Measurements from ENCODE around the gene FHL5. TPM values are rescaled to one million over a fixed set of nuclear protein-coding genes. Genes with fewer than 3 reads are reported as not detected.
A peak's percentile ranks its signal among the peaks of the same experiment; 100 is the strongest.

Gene FHL5
- total and polyA plus RNA-seq, 2 experiments from 2014 or later: not detected

- peak within 1 kb of the TSS; percentile 83 for H2AFZ ChIP-seq
- TF ChIP-seq EZH2 (IDR thresholded peaks at IDR 0.05; ENCODE audit: borderline replicate concordance): no peak
- no peak for TF ChIP-seq CTCF (IDR thresholded peaks at IDR 0.05; ENCODE audit: poor library complexity)
- TF ChIP-seq EZH2phosphoT487 (IDR thresholded peaks at IDR 0.05; ENCODE audit: low read depth, severe bottlenecking, unreplicated experiment): no peak
These were observed 41.1 kb upstream of the FHL5 start, which contains the start of gene UFL1 for GRCh38 chr6:96521644-96522464. Gene UFL1, plus strand, starts transcription at chr6:96521806. Its CDS starts 68 bp downstream, at chr6:96521874.

GRCh38 chr6:96522465-96523009 lies 40.4 kb upstream of the FHL5 start:
- no peaks in the 10 kb centered on the region for H3K36me3 ChIP-seq (replicated peaks; ENCODE audit: insufficient read depth, low read depth)
- H4K20me1 ChIP-seq (ENCODE audit: insufficient read depth, poor library complexity, severe bottlenecking): no peaks in the 10 kb centered on the region
- H2AFZ ChIP-seq: peak overlapping the region; percentile 83
- peaks cover 22% of the 10 kb centered on the region for H3K4me1 ChIP-seq (ENCODE audit: insufficient read depth)
- 7% methylated on average over 5 of the region's 5 CpGs for WGBS (ENCODE audit: low lambda C conversion rate, missing lambda C conversion rate)
- H3K79me2 ChIP-seq: peaks cover 43% of the 10 kb centered on the region
- H3K9me2 ChIP-seq (replicated peaks; ENCODE audit: insufficient read depth): no peaks in the 10 kb centered on the region
- peak overlapping the region; percentile 99 for H3K27ac ChIP-seq
- H3K4me3 ChIP-seq: peak overlapping the region; percentile 62
- peak overlapping the region; percentile 91 for H3K4me2 ChIP-seq
- H3K9me3 ChIP-seq (ENCODE audit: low read depth): no peaks in the 10 kb centered on the region
- DNase-seq (ENCODE audit: low spot score): peak; percentile 5
- TF ChIP-seq EZH2 (IDR thresholded peaks at IDR 0.05; ENCODE audit: borderline replicate concordance): no peak
- TF ChIP-seq EZH2phosphoT487 (IDR thresholded peaks at IDR 0.05; ENCODE audit: low read depth, severe bottlenecking, unreplicated experiment): no peak
- no peak for TF ChIP-seq CTCF (IDR thresholded peaks at IDR 0.05; ENCODE audit: poor library complexity)
- no peaks in the 10 kb centered on the region for H3K27me3 ChIP-seq

More at GRCh38 chr6:96521644-96522464, 41.1 kb upstream of the FHL5 start, which contains the start of gene UFL1:
- H3K36me3 ChIP-seq (replicated peaks; ENCODE audit: insufficient read depth, low read depth): no peaks in the 10 kb centered on the region
- H3K27me3 ChIP-seq: no peaks in the 10 kb centered on the region
- H3K4me3 ChIP-seq: peak within 1 kb of the TSS; percentile 62
- H3K4me1 ChIP-seq (ENCODE audit: insufficient read depth): peaks cover 22% of the 10 kb centered on the region
- H3K9me2 ChIP-seq (replicated peaks; ENCODE audit: insufficient read depth): no peaks in the 10 kb centered on the region
- peak within 1 kb of the TSS; percentile 99 for H3K27ac ChIP-seq
- H3K9me3 ChIP-seq (ENCODE audit: low read depth): no peaks in the 10 kb centered on the region
- 2% methylated on average over 50 of the region's 63 CpGs for WGBS (ENCODE audit: low lambda C conversion rate, missing lambda C conversion rate)
- no peaks in the 10 kb centered on the region for H4K20me1 ChIP-seq (ENCODE audit: insufficient read depth, poor library complexity, severe bottlenecking)
- H3K4me2 ChIP-seq: peak within 1 kb of the TSS; percentile 91
- peaks cover 43% of the 10 kb centered on the region for H3K79me2 ChIP-seq
- DNase-seq (ENCODE audit: low spot score): peak; percentile 98

- Histone ChIP-seq H3K27ac (no peak overlapping the region), H4K20me1 (ENCODE audit: insufficient read depth, poor library complexity, severe bottlenecking) (no peaks in the 10 kb centered on the region), H3K27me3 (no peaks in the 10 kb centered on the region), H3K9me3 (ENCODE audit: low read depth) (no peaks in the 10 kb centered on the region), H3K9me2 (replicated peaks; ENCODE audit: insufficient read depth) (no peaks in the 10 kb centered on the region), H2AFZ (no peak overlapping the region), H3K36me3 (replicated peaks; ENCODE audit: insufficient read depth, low read depth) (peaks cover 5% of the 10 kb centered on the region), H3K79me2 (peaks cover 14% of the 10 kb centered on the region), H3K4me2 (no peak overlapping the region), H3K4me3 (no peak overlapping the region), H3K4me1 (ENCODE audit: insufficient read depth) (peaks cover 10% of the 10 kb centered on the region)
- no peak for DNase-seq (ENCODE audit: low spot score)
- WGBS (ENCODE audit: low lambda C conversion rate, missing lambda C conversion rate): 97% methylated on average over 3 of the region's 3 CpGs
- TF ChIP-seq EZH2phosphoT487 (IDR thresholded peaks at IDR 0.05; ENCODE audit: low read depth, severe bottlenecking, unreplicated experiment): no peak
These were observed 34.7 kb upstream of the FHL5 start for GRCh38 chr6:96528193-96528592.

- Histone ChIP-seq H3K79me2 (no peaks in the 10 kb centered on the region), H3K9me2 (replicated peaks; ENCODE audit: insufficient read depth) (no peaks in the 10 kb centered on the region), H4K20me1 (ENCODE audit: insufficient read depth, poor library complexity, severe bottlenecking) (no peaks in the 10 kb centered on the region), H3K4me2 (no peak overlapping the region), H3K9me3 (ENCODE audit: low read depth) (no peaks in the 10 kb centered on the region), H3K27ac (no peak overlapping the region), H3K4me1 (ENCODE audit: insufficient read depth) (no peaks in the 10 kb centered on the region), H3K4me3 (no peak overlapping the region), H3K27me3 (no peaks in the 10 kb centered on the region), H3K36me3 (replicated peaks; ENCODE audit: insufficient read depth, low read depth) (peaks cover 5% of the 10 kb centered on the region), H2AFZ (no peak overlapping the region)
- DNase-seq (ENCODE audit: low spot score): no peak
- no peak for TF ChIP-seq EZH2 (IDR thresholded peaks at IDR 0.05; ENCODE audit: borderline replicate concordance)
- TF ChIP-seq EZH2phosphoT487 (IDR thresholded peaks at IDR 0.05; ENCODE audit: low read depth, severe bottlenecking, unreplicated experiment): no peak
- 72% methylated on average over 1 of the region's 1 CpG for WGBS (ENCODE audit: low lambda C conversion rate, missing lambda C conversion rate)
These were observed 30.5 kb upstream of the FHL5 start for GRCh38 chr6:96532399-96532798.
